ENCODE measurements around the gene MID1.

MID1 gene

DNA sequence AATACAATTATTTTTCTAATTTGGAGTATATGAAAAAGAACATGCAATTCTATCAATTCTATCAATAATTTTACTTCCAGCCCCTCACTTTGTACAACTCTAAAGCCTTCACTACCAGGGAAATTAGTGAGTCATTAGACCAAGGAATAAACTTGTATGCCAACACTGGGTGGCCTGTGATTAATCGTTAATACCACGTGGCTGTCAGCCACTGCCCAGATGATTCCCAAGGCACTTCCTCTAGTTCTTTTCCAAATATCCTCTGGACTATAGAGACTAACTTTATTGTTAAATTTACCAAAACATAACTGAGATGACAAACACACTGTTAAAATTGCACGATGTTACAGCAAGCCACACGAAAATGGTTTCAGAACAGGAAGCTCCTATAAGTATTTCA is 45.7 kb downstream of the MID1 start:
- H3K27ac ChIP-seq (ENCODE audit: low read length) = no peak overlapping the region
- no peaks in the 10 kb centered on the region for H3K9me3 ChIP-seq (ENCODE audit: insufficient read depth, low read depth, low read length)
- H3K4me1 ChIP-seq (ENCODE audit: insufficient read depth, low read length) = peaks cover 5% of the 10 kb centered on the region
- H3K27me3 ChIP-seq (ENCODE audit: insufficient read depth, low read length) = no peaks in the 10 kb centered on the region
- H3K4me3 ChIP-seq (ENCODE audit: low read length) = no peak overlapping the region
- no peak overlapping the region for H3K9ac ChIP-seq (ENCODE audit: low read depth, low read length)
- H3K36me3 ChIP-seq (ENCODE audit: insufficient read depth, low read depth, low read length) = no peaks in the 10 kb centered on the region

DNA sequence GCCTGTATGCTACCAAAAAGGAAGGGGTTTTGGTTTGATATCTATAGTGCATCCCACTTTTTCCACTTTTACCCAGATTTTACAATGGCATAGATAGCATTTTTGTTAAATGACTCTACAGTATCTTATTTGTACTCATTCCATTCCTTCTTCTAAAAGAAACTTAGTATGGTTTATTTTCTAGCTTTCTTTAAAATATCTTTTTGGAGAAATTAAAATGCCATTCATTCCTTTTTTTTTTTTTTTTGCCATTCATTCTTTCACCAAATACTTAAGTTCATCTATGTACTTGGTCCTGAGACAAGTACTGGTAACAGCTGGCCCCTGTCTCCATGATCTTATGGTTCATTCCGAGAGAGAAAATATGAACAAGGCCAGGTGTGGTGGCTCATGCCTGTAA is 49.1 kb downstream of the MID1 start:
- H3K36me3 ChIP-seq (ENCODE audit: insufficient read depth, low read depth, low read length) = peaks cover 13% of the 10 kb centered on the region
- no peak overlapping the region for H3K4me3 ChIP-seq (ENCODE audit: low read length)
- H3K4me1 ChIP-seq (ENCODE audit: insufficient read depth, low read length) = no peaks in the 10 kb centered on the region; the same call in 1 of the 2 replicates

DNA sequence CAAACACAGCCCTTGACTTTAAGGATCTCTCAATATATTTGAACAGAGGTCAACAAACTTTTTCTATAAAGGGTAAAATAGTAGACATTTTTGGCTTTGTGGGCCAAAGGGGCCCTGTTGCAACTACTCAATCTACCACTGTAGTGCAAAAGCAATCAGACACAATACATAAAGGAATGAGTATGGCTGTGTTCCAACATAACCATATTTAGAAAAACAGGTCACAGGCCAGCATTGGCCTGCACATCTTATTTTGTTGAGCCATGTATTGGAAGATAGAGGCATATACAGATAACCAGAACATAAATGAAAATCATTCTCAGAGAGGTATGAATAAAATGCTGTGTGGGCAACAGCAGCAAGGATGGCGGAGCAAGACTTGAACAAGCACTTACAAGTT is 49.8 kb downstream of the MID1 start:
- Histone ChIP-seq H3K4me1 (ENCODE audit: insufficient read depth, low read length) (no peaks in the 10 kb centered on the region), H3K27ac (ENCODE audit: low read length) (no peak overlapping the region)

More for the DNA sequence above, 49.1 kb downstream of the MID1 start:
- H3K9ac ChIP-seq (ENCODE audit: low read depth, low read length) = no peak overlapping the region
- no peaks in the 10 kb centered on the region for H3K9me3 ChIP-seq (ENCODE audit: insufficient read depth, low read depth, low read length)
- H3K27me3 ChIP-seq (ENCODE audit: insufficient read depth, low read length) = no peaks in the 10 kb centered on the region
- no peak overlapping the region for H3K27ac ChIP-seq (ENCODE audit: low read length)

DNA sequence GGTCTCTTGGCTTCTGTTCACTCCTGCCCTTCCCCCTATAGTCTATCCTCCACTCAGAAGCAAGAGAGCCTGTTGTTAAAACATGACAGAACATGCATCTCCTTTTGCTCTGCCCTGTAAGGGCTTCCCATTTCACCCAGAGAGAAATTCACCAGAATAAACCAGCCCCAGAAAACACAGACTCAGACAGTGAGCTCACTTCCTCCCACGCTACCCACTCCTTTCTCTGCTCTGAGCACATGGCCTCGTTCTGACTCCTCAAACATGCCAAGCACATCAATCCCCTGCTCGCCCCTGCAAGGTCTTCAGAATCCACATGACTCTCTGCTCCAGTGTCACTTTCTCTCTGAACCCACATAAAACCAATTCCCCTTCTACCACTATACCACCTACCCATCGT is 50.4 kb downstream of the MID1 start:
- Histone ChIP-seq H3K36me3 (ENCODE audit: insufficient read depth, low read depth, low read length) (peaks cover 17% of the 10 kb centered on the region), H3K9me3 (ENCODE audit: insufficient read depth, low read depth, low read length) (no peaks in the 10 kb centered on the region), H3K9ac (ENCODE audit: low read depth, low read length) (no peak overlapping the region), H3K4me3 (ENCODE audit: low read length) (no peak overlapping the region), H3K4me1 (ENCODE audit: insufficient read depth, low read length) (no peaks in the 10 kb centered on the region), H3K27ac (ENCODE audit: low read length) (no peak overlapping the region), H3K27me3 (ENCODE audit: insufficient read depth, low read length) (no peaks in the 10 kb centered on the region)

More for the DNA sequence above, 49.8 kb downstream of the MID1 start:
- Histone ChIP-seq H3K9me3 (ENCODE audit: insufficient read depth, low read depth, low read length) (no peaks in the 10 kb centered on the region), H3K9ac (ENCODE audit: low read depth, low read length) (no peak overlapping the region), H3K4me3 (ENCODE audit: low read length) (no peak overlapping the region), H3K27me3 (ENCODE audit: insufficient read depth, low read length) (no peaks in the 10 kb centered on the region), H3K36me3 (ENCODE audit: insufficient read depth, low read depth, low read length) (peaks cover 17% of the 10 kb centered on the region)

DNA sequence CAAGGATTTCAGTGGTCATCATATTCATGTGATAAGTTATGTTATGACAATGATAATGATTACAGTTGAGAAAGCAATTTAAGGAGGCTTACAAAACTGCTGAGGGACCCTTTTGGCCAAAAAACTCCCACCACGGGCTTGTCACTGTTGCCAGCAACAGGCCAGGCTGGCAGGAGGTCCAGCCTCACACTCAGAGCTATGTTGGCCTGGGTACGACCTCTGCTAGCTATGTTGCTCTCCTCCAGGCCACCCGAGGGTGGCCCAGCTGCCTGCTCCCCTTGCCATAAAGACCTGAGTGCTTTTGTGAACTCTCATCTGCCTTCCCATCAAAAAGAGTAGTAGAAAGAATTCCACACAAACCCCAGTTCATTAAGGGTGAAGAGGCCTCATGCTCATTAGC is 52.0 kb downstream of the MID1 start:
- H3K36me3 ChIP-seq (ENCODE audit: insufficient read depth, low read depth, low read length) = peaks cover 17% of the 10 kb centered on the region
- H3K27ac ChIP-seq (ENCODE audit: low read length) = no peak overlapping the region
- H3K9ac ChIP-seq (ENCODE audit: low read depth, low read length) = no peak overlapping the region
- H3K4me1 ChIP-seq (ENCODE audit: insufficient read depth, low read length) = peaks cover 2% of the 10 kb centered on the region; the same call in 1 of the 2 replicates
- no peaks in the 10 kb centered on the region for H3K27me3 ChIP-seq (ENCODE audit: insufficient read depth, low read length)
- H3K9me3 ChIP-seq (ENCODE audit: insufficient read depth, low read depth, low read length) = no peaks in the 10 kb centered on the region
- H3K4me3 ChIP-seq (ENCODE audit: low read length) = no peak overlapping the region

DNA sequence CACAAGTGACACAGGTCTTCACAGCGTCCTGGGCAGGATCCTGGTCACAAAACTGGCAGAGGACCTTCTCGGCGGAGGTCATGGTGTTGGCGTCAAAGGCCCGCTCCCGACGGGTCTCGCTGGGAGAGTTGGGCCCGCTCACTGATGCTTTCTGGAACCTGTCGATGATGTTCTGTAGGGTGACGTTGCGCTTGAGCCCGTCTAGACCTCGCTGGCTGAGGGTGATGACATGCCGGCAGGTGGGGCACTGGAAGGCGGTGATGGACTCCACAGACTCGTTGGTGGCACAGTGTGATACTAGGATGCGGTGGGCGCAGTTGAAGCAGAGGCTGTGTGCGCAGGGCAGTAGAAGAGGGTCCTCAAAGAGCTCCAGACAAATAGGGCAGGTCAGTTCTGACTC is 53.2 kb downstream of the MID1 start:
- Histone ChIP-seq H3K4me3 (ENCODE audit: low read length) (no peak overlapping the region), H3K27ac (ENCODE audit: low read length) (no peak overlapping the region), H3K27me3 (ENCODE audit: insufficient read depth, low read length) (no peaks in the 10 kb centered on the region), H3K36me3 (ENCODE audit: insufficient read depth, low read depth, low read length) (peaks cover 17% of the 10 kb centered on the region), H3K9me3 (ENCODE audit: insufficient read depth, low read depth, low read length) (no peaks in the 10 kb centered on the region), H3K9ac (ENCODE audit: low read depth, low read length) (no peak overlapping the region), H3K4me1 (ENCODE audit: insufficient read depth, low read length) (peaks cover 2% of the 10 kb centered on the region; the same call in 1 of the 2 replicates)

DNA sequence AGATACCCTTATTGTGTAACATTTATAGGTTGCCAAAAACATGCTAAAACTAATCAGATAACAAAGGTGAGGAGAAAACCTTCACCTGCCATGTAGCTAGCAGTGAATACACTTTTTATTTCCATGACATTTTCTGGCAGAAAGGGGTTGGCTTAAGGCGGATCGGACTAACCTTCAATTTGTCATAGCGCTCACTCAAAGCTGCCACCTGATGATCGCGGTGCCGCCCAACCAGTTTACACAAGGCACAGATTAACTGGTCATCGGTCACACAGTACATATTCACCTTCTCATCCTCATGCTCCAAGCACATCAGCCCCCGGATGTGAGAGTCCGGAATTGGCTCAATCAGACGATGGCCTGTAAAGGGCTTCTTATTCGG is 53.7 kb downstream of the MID1 start:
- Histone ChIP-seq H3K9me3 (ENCODE audit: insufficient read depth, low read depth, low read length) (no peaks in the 10 kb centered on the region), H3K36me3 (ENCODE audit: insufficient read depth, low read depth, low read length) (peaks cover 17% of the 10 kb centered on the region), H3K4me3 (ENCODE audit: low read length) (no peak overlapping the region), H3K4me1 (ENCODE audit: insufficient read depth, low read length) (peaks cover 2% of the 10 kb centered on the region; the same call in 1 of the 2 replicates), H3K27me3 (ENCODE audit: insufficient read depth, low read length) (no peaks in the 10 kb centered on the region), H3K9ac (ENCODE audit: low read depth, low read length) (no peak overlapping the region), H3K27ac (ENCODE audit: low read length) (no peak overlapping the region)

DNA sequence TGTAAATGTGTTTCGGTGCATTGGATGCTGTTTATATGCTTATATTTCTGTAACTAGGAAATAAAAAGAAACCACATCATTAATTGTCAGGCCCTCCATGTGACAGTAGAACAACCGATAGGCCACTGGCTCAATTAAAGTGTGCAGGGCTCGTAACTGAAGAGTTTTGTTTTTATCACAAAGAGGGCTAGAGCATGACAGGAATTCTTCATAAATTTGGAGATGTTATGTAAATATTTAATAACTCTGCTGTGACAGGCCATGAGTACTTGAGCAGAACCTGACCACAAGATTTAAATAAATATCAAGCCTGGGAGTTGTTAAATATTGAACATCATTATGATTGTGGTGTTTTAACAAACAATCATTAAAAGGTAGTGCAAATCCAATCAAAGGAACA is 55.9 kb downstream of the MID1 start:
- Histone ChIP-seq H3K27me3 (ENCODE audit: insufficient read depth, low read length) (no peaks in the 10 kb centered on the region), H3K4me3 (ENCODE audit: low read length) (no peak overlapping the region), H3K36me3 (ENCODE audit: insufficient read depth, low read depth, low read length) (peaks cover 17% of the 10 kb centered on the region), H3K27ac (ENCODE audit: low read length) (no peak overlapping the region), H3K9ac (ENCODE audit: low read depth, low read length) (no peak overlapping the region), H3K9me3 (ENCODE audit: insufficient read depth, low read depth, low read length) (no peaks in the 10 kb centered on the region), H3K4me1 (ENCODE audit: insufficient read depth, low read length) (peaks cover 2% of the 10 kb centered on the region; the same call in 1 of the 2 replicates)

DNA sequence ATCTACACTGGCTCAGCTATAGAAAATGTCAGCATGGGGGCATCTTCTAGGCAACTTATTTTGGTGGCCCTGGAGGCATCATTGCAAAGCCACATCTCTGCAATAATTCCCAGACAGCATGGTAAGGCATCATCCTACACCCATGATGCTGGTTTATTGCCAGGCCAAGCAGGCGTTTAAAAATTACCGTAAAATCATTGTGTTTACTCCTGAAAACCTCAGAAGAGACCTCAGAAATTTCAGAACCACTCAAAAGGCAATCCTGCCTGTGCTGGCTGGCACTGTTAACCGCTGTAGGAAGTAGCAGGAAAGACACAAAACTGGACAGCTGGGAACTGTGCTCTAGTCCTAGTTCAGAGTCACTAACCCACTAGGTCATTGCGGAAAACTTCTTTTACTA is 63.2 kb downstream of the MID1 start:
- H3K4me1 ChIP-seq (ENCODE audit: insufficient read depth, low read length) = peaks cover 3% of the 10 kb centered on the region; the same call in 1 of the 2 replicates
- H3K36me3 ChIP-seq (ENCODE audit: insufficient read depth, low read depth, low read length) = no peaks in the 10 kb centered on the region
- no peak overlapping the region for H3K9ac ChIP-seq (ENCODE audit: low read depth, low read length)
- no peak overlapping the region for H3K4me3 ChIP-seq (ENCODE audit: low read length)
- no peaks in the 10 kb centered on the region for H3K9me3 ChIP-seq (ENCODE audit: insufficient read depth, low read depth, low read length)
- H3K27ac ChIP-seq (ENCODE audit: low read length) = no peak overlapping the region
- no peaks in the 10 kb centered on the region for H3K27me3 ChIP-seq (ENCODE audit: insufficient read depth, low read length)

DNA sequence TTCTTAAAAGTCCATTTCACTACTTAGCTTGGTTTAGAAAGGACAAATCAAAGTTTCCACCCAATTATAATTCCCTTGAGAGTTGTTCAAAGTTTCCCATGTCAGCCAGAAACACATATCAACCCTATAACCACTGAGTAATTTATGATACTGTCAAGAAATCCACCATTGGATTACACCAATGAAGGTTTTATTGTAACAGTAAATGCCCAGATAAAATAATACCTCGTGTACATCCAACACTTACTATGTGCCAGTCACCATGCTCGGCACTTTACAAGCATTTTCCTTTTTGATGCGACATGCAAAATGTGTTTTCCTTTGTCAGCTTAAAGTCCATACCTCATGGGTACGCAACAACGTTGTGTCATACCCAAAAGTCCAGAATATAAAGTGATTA is 64.0 kb downstream of the MID1 start:
- Histone ChIP-seq H3K36me3 (ENCODE audit: insufficient read depth, low read depth, low read length) (no peaks in the 10 kb centered on the region), H3K9ac (ENCODE audit: low read depth, low read length) (no peak overlapping the region), H3K4me3 (ENCODE audit: low read length) (no peak overlapping the region), H3K27me3 (ENCODE audit: insufficient read depth, low read length) (no peaks in the 10 kb centered on the region), H3K27ac (ENCODE audit: low read length) (no peak overlapping the region), H3K9me3 (ENCODE audit: insufficient read depth, low read depth, low read length) (no peaks in the 10 kb centered on the region), H3K4me1 (ENCODE audit: insufficient read depth, low read length) (peaks cover 3% of the 10 kb centered on the region; the same call in 1 of the 2 replicates)

DNA sequence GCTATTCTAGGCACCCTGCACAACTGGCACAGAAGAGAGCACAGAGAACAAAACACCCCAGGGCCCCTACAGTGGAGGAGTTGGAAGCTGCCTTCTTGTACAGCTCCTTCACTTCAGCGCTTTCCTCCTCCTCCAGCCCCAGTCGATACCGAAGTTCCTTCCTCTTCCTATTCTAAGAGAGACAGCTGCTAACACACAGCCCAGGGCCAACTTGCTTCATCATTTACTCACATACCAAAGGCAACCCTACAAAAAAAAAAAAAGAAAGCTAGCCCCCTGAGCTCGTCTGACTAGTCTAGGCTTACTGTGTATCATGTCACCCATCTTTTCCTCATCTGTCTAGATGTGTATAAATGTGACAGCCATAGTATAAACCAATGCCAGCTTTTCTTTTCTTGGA is 64.5 kb downstream of the MID1 start:
- peaks cover 3% of the 10 kb centered on the region; the same call in 1 of the 2 replicates for H3K4me1 ChIP-seq (ENCODE audit: insufficient read depth, low read length)
- no peaks in the 10 kb centered on the region for H3K27me3 ChIP-seq (ENCODE audit: insufficient read depth, low read length)
- no peak overlapping the region for H3K27ac ChIP-seq (ENCODE audit: low read length)
- no peaks in the 10 kb centered on the region for H3K9me3 ChIP-seq (ENCODE audit: insufficient read depth, low read depth, low read length)
- H3K9ac ChIP-seq (ENCODE audit: low read depth, low read length) = no peak overlapping the region
- H3K36me3 ChIP-seq (ENCODE audit: insufficient read depth, low read depth, low read length) = no peaks in the 10 kb centered on the region
- no peak overlapping the region for H3K4me3 ChIP-seq (ENCODE audit: low read length)

DNA sequence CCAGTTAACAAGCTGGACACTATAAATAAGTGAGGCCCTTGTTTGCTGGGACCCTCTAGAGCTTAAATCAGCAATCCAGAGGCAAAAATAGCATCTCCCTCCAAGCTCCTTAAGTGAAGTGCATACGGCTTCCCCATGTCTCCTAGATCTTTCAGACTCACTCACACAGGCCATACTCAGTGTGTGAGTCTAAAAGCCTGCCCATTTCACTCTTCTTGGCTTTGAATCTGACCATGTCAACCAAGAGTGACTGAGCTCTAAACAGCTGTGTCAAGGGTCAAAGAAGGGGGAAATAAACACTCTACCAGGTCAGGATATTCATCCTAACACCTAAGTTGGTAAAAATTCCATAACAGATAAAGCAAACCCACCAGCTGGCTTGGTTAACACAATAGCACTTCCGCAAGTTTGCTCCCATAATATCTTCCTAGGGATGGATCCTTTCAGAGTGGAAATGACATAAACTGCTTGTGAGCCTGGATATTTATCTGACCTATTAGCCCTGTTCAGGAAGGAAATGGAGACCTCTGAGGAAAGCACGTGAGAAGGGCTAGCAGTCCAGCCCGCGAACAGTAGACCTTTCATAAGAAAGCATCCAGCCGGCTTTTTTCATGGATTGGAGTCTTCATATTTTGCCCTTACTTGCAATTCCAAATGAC is 65.6 kb downstream of the MID1 start:
- H3K4me3 ChIP-seq (ENCODE audit: low read length) = no peak overlapping the region
- no peak overlapping the region for H3K27ac ChIP-seq (ENCODE audit: low read length)
- peaks cover 3% of the 10 kb centered on the region; the same call in 1 of the 2 replicates for H3K4me1 ChIP-seq (ENCODE audit: insufficient read depth, low read length)
- H3K27me3 ChIP-seq (ENCODE audit: insufficient read depth, low read length) = no peaks in the 10 kb centered on the region
- no peaks in the 10 kb centered on the region for H3K36me3 ChIP-seq (ENCODE audit: insufficient read depth, low read depth, low read length)
- no peak overlapping the region for H3K9ac ChIP-seq (ENCODE audit: low read depth, low read length)
- no peaks in the 10 kb centered on the region for H3K9me3 ChIP-seq (ENCODE audit: insufficient read depth, low read depth, low read length)
